Activated naive CD8-positive, alpha-beta T cell treated with anti-CD3 and anti-CD28 coated beads, Interleukin-2, amount 10 ng/mL, durations not matched to agents 7 days and 5 days (primary cell): ENCODE measurements around the gene TMEM150B. TPM values are rescaled to one million over a fixed set of nuclear protein-coding genes. Genes with fewer than 3 reads are reported as not detected.

Experiments
- ATAC-seq: fragments of 150-1000 bp; cut with Tn5 transposase; one replicate; pipeline ENCODE4 v1.10.0; 2021; ENCODE audit warnings: low read depth, moderate library complexity
- POLR2A ChIA-PET: fragments of 350-600 bp; sonication (Branson Sonifier 250); formaldehyde crosslinking; loops from one replicate; lab custom pipeline; 2021; ENCODE audit warnings: antibody characterized with exemption; lab: Charles Lee
- DNase-seq: peaks from one replicate; pipeline ENCODE4 v3.0.0; 2021
- H3K27ac Mint-ChIP-seq: one replicate; pipeline ENCODE4 v1.8.0; 2022; ENCODE audit warnings: mild to moderate bottlenecking, mixed read lengths
- H3K27me3 Mint-ChIP-seq: one replicate; pipeline ENCODE4 v1.8.0; 2022; ENCODE audit warnings: mild to moderate bottlenecking, moderate library complexity, mixed read lengths
- H3K36me3 Mint-ChIP-seq: one replicate; pipeline ENCODE4 v1.8.0; 2021; ENCODE audit warnings: mild to moderate bottlenecking, mixed read lengths
- H3K4me1 Mint-ChIP-seq: one replicate; pipeline ENCODE4 v1.8.0; 2021; ENCODE audit warnings: mixed read lengths
- H3K4me3 Mint-ChIP-seq: one replicate; pipeline ENCODE4 v1.8.0; 2022; ENCODE audit warnings: mild to moderate bottlenecking, moderate library complexity, mixed read lengths
- H3K9me3 Mint-ChIP-seq: one replicate; pipeline ENCODE4 v1.8.0; 2021; ENCODE audit warnings: mixed read lengths
- total RNA-seq, 2 experiments: library from RNA; stranded (reverse); gene quantifications; one replicate each; pipeline ENCODE4 v1.2.3, GENCODE V29; 2021

Gene TMEM150B
- total RNA-seq, 2 experiments from 2014 or later, result 0.51 to 1.1 TPM

- no peak overlapping the region for H3K4me3 Mint-ChIP-seq
- no peak for ATAC-seq
- no peaks in the 10 kb centered on the region for H3K9me3 Mint-ChIP-seq
- H3K27me3 Mint-ChIP-seq, result no peaks in the 10 kb centered on the region
- H3K4me1 Mint-ChIP-seq, result peaks cover 8% of the 10 kb centered on the region
- DNase-seq, result no peak
- no peak overlapping the region for H3K27ac Mint-ChIP-seq
- POLR2A ChIA-PET, result interaction anchor here (1.4 kb wide), 1 partner anchor 44 kb away, joined by 5 read pairs; no protein-coding TSS in a partner anchor
- peaks cover 7% of the 10 kb centered on the region for H3K36me3 Mint-ChIP-seq
Measured at GRCh38 chr19:55304279-55304978, 20.7 kb downstream of the TMEM150B start.

- Mint-ChIP-seq H3K9me3 (no peaks in the 10 kb centered on the region), H3K4me1 (peaks cover 8% of the 10 kb centered on the region), H3K4me3 (no peak overlapping the region), H3K27ac (no peak overlapping the region), H3K27me3 (peaks cover 3% of the 10 kb centered on the region), H3K36me3 (peaks cover 7% of the 10 kb centered on the region)
- POLR2A ChIA-PET, result interaction anchor here (1.4 to 2.8 kb wide), 5 partner anchors 36 to 104 kb away, joined by 4 to 28 read pairs (median 15); partner anchors contain the start of genes KMT5C, RPL28, TMEM238 and UBE2S
- no peak for DNase-seq
- ATAC-seq, result no peak
Measured at GRCh38 chr19:55303477-55303876, 21.7 kb downstream of the TMEM150B start.

- Mint-ChIP-seq H3K4me1 (peaks cover 8% of the 10 kb centered on the region), H3K27me3 (peaks cover 3% of the 10 kb centered on the region), H3K4me3 (peak overlapping the region; percentile 95), H3K27ac (peak overlapping the region; percentile 98), H3K36me3 (peaks cover 7% of the 10 kb centered on the region), H3K9me3 (no peaks in the 10 kb centered on the region)
- POLR2A ChIA-PET, result interaction anchor here (1.2 to 2.8 kb wide), 12 partner anchors 9 to 304 kb away, joined by 3 to 28 read pairs (median 6); partner anchors contain the start of genes KMT5C, PPP6R1, RPL28 and TMEM238
- no peak for DNase-seq
- no peak for ATAC-seq
Measured at GRCh38 chr19:55302318-55302703, 22.8 kb downstream of the TMEM150B start.

GRCh38 chr19:55301459-55302317, 23.5 kb downstream of the TMEM150B start:
- DNase-seq (peak; percentile 98), ATAC-seq (peak; percentile 91)
- H3K9me3 Mint-ChIP-seq, result no peaks in the 10 kb centered on the region
- POLR2A ChIA-PET, result interaction anchor here (0.6 to 2.8 kb wide), 16 partner anchors 9 to 305 kb away, joined by 3 to 28 read pairs (median 6); partner anchors contain the start of genes HSPBP1, KMT5C, PPP6R1 and RPL28
- peaks cover 8% of the 10 kb centered on the region for H3K4me1 Mint-ChIP-seq
- H3K4me3 Mint-ChIP-seq, result peak overlapping the region; percentile 95
- H3K27me3 Mint-ChIP-seq, result peaks cover 3% of the 10 kb centered on the region
- H3K27ac Mint-ChIP-seq, result peak overlapping the region; percentile 98
- H3K36me3 Mint-ChIP-seq, result peaks cover 7% of the 10 kb centered on the region

- no peak overlapping the region for H3K27ac Mint-ChIP-seq
- H3K4me3 Mint-ChIP-seq, result peak overlapping the region; percentile 95
- H3K9me3 Mint-ChIP-seq, result no peaks in the 10 kb centered on the region
- POLR2A ChIA-PET, result interaction anchor here (0.6 to 2.8 kb wide), 14 partner anchors 8 to 305 kb away, joined by 3 to 28 read pairs (median 6); partner anchors contain the start of genes HSPBP1, KMT5C, PPP6R1 and TMEM238
- H3K4me1 Mint-ChIP-seq, result peaks cover 8% of the 10 kb centered on the region
- DNase-seq, result no peak
- H3K27me3 Mint-ChIP-seq, result peaks cover 3% of the 10 kb centered on the region
- H3K36me3 Mint-ChIP-seq, result peaks cover 5% of the 10 kb centered on the region
- no peak for ATAC-seq
Measured at GRCh38 chr19:55300886-55301458, 24.2 kb downstream of the TMEM150B start.

- H3K4me1 Mint-ChIP-seq, result peaks cover 3% of the 10 kb centered on the region
- no peak overlapping the region for H3K4me3 Mint-ChIP-seq
- no peak overlapping the region for H3K27ac Mint-ChIP-seq
- no peak for ATAC-seq
- H3K9me3 Mint-ChIP-seq, result no peaks in the 10 kb centered on the region
- H3K27me3 Mint-ChIP-seq, result peaks cover 3% of the 10 kb centered on the region
- peaks cover 2% of the 10 kb centered on the region for H3K36me3 Mint-ChIP-seq
- DNase-seq, result no peak
- POLR2A ChIA-PET, result no interaction called here
Measured at GRCh38 chr19:55299991-55300390, 25.1 kb downstream of the TMEM150B start.

- no peak for DNase-seq
- Mint-ChIP-seq H3K9me3 (no peaks in the 10 kb centered on the region), H3K4me1 (peaks cover 3% of the 10 kb centered on the region), H3K36me3 (no peaks in the 10 kb centered on the region), H3K27me3 (peaks cover 3% of the 10 kb centered on the region), H3K4me3 (no peak overlapping the region), H3K27ac (no peak overlapping the region)
- no peak for ATAC-seq
- POLR2A ChIA-PET, result interaction anchor here (0.6 kb wide), 1 partner anchor 958 kb away, joined by 5 read pairs; the partner anchor contains the start of gene LILRA4
Measured at GRCh38 chr19:55297267-55297666, 27.9 kb downstream of the TMEM150B start.

- H3K4me1 Mint-ChIP-seq, result peaks cover 7% of the 10 kb centered on the region
- DNase-seq (no peak), ATAC-seq (no peak)
- POLR2A ChIA-PET, result interaction anchor here (0.5 kb wide), 1 partner anchor 137 kb away, joined by 3 read pairs; no protein-coding TSS in a partner anchor
- no peak overlapping the region for H3K27ac Mint-ChIP-seq
- H3K36me3 Mint-ChIP-seq, result no peaks in the 10 kb centered on the region
- no peaks in the 10 kb centered on the region for H3K9me3 Mint-ChIP-seq
- H3K4me3 Mint-ChIP-seq, result no peak overlapping the region
- H3K27me3 Mint-ChIP-seq, result peaks cover 2% of the 10 kb centered on the region
Measured at GRCh38 chr19:55289117-55289796, 35.9 kb downstream of the TMEM150B start.

GRCh38 chr19:55287361-55288079, 37.6 kb downstream of the TMEM150B start:
- DNase-seq (no peak), ATAC-seq (no peak)
- no peak overlapping the region for H3K27ac Mint-ChIP-seq
- no peaks in the 10 kb centered on the region for H3K36me3 Mint-ChIP-seq
- POLR2A ChIA-PET, result no interaction called here
- no peaks in the 10 kb centered on the region for H3K9me3 Mint-ChIP-seq
- peaks cover 11% of the 10 kb centered on the region for H3K4me1 Mint-ChIP-seq
- H3K27me3 Mint-ChIP-seq, result peaks cover 11% of the 10 kb centered on the region
- H3K4me3 Mint-ChIP-seq, result no peak overlapping the region

GRCh38 chr19:55285229-55285890, 39.8 kb downstream of the TMEM150B start:
- POLR2A ChIA-PET, result no interaction called here
- H3K36me3 Mint-ChIP-seq, result no peaks in the 10 kb centered on the region

GRCh38 chr19:55284405-55285058, 40.6 kb downstream of the TMEM150B start:
- H3K4me3 Mint-ChIP-seq, result peak overlapping the region; percentile 37
- no peak for DNase-seq
- H3K4me1 Mint-ChIP-seq, result peaks cover 21% of the 10 kb centered on the region
- no peaks in the 10 kb centered on the region for H3K36me3 Mint-ChIP-seq
- ATAC-seq, result no peak
- peaks cover 11% of the 10 kb centered on the region for H3K27me3 Mint-ChIP-seq
- no peaks in the 10 kb centered on the region for H3K9me3 Mint-ChIP-seq
- H3K27ac Mint-ChIP-seq, result peak overlapping the region; percentile 28
- POLR2A ChIA-PET, result interaction anchor here (2.0 kb wide), 1 partner anchor 25 kb away, joined by 11 read pairs; the partner anchor contains the start of gene PPP6R1

More at GRCh38 chr19:55285229-55285890, 39.8 kb downstream of the TMEM150B start:
- H3K9me3 Mint-ChIP-seq, result no peaks in the 10 kb centered on the region
- DNase-seq (no peak), ATAC-seq (no peak)
- peaks cover 11% of the 10 kb centered on the region for H3K27me3 Mint-ChIP-seq
- peaks cover 17% of the 10 kb centered on the region for H3K4me1 Mint-ChIP-seq
- H3K4me3 Mint-ChIP-seq, result peak overlapping the region; percentile 37
- H3K27ac Mint-ChIP-seq, result peak overlapping the region; percentile 58
